Fibroblast of mammary gland (primary cell): ENCODE results near the gene CPLX1.

Source experiments
- DNase-seq: peaks from one replicate; pipeline ENCODE4 v3.0.0-alpha.2; 2010; ENCODE audit warnings: low read depth
- H3K4me3 ChIP-seq: 2 replicates; pipeline ENCODE4 v1.5.1; 2011; ENCODE audit warnings: low read depth, mild to moderate bottlenecking, low read length, moderate library complexity; ENCODE audit not compliant: control insufficient read depth
- TF ChIP-seq, protein P1 (sequence below): conservative IDR thresholded peaks from 2 replicates; pipeline ENCODE4 v1.5.1; 2011; ENCODE audit warnings: low read depth, low read length, inconsistent platforms; ENCODE audit not compliant: control insufficient read depth, insufficient read depth

CPLX1 gene

DNA sequence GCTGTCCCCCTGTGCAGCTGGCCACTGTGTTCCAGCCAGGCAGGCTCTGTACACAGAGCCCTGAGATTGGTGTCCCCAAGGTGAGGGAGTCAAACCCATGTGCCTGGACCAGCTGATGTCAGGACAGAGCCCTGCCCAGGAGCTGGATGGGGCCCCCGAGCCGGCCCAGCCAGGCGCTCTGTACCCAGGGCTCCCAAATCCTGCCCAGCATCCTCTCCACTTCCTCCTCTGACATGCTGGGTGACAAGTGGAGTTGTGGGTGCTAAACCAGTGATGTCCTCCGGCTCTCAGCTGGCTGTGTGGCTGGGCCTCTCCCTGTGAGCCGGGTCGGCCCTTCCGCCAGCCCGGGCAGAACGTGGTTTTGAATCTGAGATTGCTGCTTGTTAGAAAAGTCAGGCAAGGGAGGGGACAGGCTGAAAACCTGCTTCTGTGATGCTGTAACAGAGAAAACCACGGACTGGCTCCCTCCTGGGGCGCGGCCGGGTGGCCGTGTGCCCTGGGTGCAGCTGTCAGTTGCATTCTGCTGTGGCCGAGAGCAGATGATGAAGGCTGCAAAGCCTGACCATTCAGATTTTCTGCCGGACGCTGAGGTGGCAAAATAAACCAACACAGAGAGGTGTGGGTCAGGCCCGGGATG, 7.9 kb upstream of the CPLX1 start:
- H3K4me3 ChIP-seq, result no peak overlapping the region
- no peak for DNase-seq
- TF ChIP-seq, protein P1, sequence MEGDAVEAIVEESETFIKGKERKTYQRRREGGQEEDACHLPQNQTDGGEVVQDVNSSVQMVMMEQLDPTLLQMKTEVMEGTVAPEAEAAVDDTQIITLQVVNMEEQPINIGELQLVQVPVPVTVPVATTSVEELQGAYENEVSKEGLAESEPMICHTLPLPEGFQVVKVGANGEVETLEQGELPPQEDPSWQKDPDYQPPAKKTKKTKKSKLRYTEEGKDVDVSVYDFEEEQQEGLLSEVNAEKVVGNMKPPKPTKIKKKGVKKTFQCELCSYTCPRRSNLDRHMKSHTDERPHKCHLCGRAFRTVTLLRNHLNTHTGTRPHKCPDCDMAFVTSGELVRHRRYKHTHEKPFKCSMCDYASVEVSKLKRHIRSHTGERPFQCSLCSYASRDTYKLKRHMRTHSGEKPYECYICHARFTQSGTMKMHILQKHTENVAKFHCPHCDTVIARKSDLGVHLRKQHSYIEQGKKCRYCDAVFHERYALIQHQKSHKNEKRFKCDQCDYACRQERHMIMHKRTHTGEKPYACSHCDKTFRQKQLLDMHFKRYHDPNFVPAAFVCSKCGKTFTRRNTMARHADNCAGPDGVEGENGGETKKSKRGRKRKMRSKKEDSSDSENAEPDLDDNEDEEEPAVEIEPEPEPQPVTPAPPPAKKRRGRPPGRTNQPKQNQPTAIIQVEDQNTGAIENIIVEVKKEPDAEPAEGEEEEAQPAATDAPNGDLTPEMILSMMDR, result no peak

GRCh38 chr4:833156-833555, 7.2 kb upstream of the CPLX1 start:
- TF ChIP-seq, protein P1, result no peak
- DNase-seq, result no peak
- H3K4me3 ChIP-seq, result no peak overlapping the region

DNA sequence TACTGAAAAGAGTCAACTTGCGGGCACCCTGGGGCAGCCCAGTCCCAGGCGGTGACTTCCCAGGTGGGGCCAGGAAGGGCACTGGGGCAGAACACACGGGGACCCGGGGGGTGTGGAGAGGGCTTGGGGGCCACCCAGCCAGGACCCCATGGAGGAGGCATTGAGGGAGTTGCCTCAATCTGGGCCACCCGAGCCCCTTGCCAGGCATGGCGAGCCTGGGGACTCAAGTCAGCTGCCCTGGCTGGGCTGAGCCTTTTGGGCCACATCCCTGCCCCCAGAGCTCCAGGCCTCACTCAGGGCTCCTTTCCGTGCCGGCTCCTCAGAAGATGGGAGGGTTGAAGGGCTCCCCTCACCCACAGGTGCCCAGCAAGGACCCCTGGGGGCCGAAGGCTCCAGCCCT, 6.6 kb upstream of the CPLX1 start:
- TF ChIP-seq, protein P1, result no peak
- DNase-seq, result no peak
- H3K4me3 ChIP-seq, result no peak overlapping the region

DNA sequence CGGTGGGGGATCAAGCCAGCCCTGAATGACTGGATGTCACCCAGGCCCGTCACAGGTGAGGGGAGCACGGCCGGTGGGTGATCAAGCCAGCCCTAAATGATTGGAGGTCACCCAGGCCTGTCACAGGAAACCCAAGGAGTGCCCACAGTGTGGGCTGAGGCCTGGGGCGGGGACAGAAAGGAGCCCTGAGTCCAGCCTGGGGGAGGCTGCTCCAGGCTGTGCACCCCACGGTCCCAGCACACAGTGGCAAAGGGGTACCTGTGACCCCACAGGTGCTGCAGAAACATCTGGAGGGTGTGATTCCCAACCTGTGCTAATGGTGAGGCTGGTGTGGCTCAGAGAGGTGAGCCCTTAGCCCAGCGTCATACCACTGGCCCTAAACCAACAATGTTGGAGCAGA, 6.2 kb upstream of the CPLX1 start:
- TF ChIP-seq, protein P1, result no peak
- no peak overlapping the region for H3K4me3 ChIP-seq
- DNase-seq, result no peak

DNA sequence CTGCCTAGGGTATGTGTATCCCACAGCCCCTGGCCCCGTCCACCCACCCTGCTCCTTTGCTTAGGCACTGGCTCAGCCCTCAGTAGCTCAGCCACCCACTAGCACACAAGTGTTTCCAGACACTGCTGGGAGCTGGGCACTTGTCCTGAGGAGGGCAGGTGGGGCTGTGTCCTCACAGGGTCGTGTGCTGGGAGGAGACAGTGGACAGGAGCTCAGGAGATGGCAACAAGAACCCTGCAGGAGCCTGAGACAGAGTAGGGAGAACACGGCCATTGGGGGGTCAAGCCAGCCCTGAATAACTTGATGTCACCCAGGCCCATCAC, 5.5 kb upstream of the CPLX1 start:
- no peak overlapping the region for H3K4me3 ChIP-seq
- DNase-seq, result no peak
- TF ChIP-seq, protein P1, result no peak

DNA sequence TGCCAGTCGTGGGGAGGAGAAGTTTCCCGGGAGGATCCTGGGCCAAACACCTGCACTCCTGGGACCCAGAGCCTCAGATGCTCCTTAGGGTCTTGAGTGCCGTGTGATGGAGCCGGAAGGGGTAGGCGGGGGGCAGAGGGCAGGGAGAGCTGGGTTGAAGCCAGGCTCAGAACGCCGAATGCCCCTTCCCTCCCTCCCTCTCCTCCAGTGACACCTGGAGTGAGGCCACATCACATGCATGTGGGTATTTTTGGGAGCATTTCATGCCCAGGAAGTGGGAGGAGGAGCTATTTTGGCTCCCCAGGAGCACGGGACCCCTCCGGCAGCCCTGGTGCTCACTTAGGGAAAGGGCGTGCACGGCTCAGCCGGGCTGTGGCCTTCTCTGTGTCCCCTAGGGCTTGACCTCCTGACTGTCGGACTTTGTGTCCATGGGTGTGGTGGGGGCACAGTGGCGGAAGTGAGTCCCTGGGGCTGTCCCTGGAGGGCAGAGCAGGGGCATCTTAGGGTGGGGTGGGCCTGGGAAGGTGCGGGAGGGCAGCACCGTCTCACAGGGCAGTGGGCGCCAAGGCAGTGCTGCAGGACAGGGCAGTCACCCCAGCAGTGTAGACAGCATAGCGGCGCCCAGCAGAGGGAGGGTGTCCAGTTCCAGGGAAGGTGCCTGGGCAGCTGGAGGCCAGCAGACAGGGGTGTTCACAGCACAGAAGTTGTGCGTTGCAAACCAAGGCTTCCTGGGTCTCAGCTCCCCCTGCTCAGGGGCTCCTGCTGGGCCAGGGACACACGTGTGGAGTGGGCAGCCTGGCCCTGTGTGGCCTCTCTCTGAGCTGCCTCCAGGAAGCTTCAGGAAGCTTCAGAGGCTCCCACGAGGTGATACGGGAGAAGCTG, 4.9 kb upstream of the CPLX1 start:
- no peak for DNase-seq
- no peak overlapping the region for H3K4me3 ChIP-seq
- TF ChIP-seq, protein P1, result no peak
